ENCODE data around the gene B3GNT2.
"Not testable (repeated sequence)": the region's sequence is repeated elsewhere in the genome, so short reads cannot be mapped to it uniquely, and the experiment has no call there.

Gene B3GNT2

GRCh38 chr2:62186156-62186905 lies 9.6 kb upstream of the B3GNT2 start:
- no peak for DNase-seq

DNA sequence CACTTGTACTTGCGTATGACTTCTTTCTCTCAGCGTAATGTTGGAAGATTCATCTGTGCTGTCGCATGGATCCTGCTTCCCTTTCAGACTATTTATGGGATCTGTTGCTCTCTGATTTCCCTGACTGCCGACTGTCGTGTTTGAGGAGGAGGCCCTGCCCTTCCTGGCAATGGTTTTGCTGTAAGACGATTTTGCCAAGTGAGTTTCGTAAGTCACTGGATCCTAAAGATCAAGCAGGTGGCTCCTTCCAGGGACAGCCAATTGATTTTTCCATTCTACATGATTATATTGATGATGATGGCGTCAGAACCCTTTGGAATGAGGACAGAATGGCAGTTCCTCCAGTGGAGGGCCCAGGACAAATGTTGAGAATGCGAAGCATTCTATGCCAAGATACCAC lies 8.7 kb upstream of the B3GNT2 start:
- no peak for DNase-seq

- no peak for DNase-seq
These were observed 7.5 kb upstream of the B3GNT2 start for GRCh38 chr2:62188416-62188815.

DNA sequence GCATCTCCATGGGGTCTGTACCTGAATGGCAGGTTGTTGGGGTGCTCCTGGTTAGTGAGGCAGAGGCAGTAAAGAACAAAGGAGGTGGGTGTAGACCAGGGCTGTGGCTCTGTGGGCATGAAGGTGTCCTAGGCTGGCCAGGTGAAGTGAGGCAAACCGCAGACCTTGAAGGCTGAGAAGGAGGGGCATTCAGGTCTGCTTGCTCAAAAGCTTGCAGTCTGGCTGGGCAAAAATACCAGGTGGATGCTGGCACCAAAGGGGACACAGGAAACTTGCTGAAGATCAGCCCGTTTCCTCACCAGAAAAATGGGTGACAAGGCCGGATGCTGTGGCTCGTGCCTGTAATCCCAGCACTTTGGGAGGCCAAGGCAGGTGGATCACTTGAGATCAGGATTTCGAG lies 6.7 kb upstream of the B3GNT2 start:
- DNase-seq = no peak

GRCh38 chr2:62192811-62193210 lies 3.1 kb upstream of the B3GNT2 start:
- no peak for DNase-seq

DNA sequence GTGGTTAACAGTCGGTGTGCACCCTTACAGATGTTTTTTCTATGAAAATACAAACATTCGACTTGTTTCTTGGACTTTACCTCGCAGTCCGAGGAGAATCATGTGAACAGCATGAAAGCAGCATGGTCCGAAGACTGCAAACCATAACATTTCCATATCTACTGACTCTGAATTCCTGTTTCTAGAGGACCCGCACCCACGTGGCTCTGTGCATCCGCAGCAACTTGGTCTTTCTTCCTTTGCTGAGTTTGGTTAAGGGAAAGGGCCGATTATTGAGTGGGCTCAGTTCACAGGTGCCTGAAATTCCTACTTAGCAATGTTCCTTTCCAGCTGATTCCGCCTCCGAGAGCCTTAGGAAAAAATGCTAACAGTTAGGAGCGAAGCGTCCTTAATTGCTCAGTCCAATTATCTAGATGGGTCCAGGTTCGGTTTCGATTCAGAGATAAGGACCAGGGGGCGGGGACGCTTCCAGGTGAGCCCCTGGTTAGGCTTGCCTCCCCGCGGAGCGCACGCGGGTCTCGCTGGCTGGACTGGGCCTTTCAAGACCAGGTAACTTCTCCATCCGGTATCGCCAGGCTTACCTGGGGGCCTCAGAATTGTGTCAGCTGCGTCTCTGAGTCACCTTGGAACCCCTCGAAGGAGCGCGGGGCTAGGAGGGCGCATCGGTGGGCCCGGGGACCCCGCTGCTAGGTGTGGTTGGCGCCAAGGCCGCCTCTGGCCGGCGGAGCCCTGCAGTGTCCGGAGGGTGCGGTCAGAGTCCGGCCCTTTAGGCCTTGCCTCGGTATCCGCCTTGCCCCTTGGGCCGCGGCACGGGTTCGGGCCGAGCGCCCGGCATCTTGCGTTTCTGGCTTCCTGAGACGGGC lies 1.1 kb upstream of the B3GNT2 start:
- no peak for DNase-seq

DNA sequence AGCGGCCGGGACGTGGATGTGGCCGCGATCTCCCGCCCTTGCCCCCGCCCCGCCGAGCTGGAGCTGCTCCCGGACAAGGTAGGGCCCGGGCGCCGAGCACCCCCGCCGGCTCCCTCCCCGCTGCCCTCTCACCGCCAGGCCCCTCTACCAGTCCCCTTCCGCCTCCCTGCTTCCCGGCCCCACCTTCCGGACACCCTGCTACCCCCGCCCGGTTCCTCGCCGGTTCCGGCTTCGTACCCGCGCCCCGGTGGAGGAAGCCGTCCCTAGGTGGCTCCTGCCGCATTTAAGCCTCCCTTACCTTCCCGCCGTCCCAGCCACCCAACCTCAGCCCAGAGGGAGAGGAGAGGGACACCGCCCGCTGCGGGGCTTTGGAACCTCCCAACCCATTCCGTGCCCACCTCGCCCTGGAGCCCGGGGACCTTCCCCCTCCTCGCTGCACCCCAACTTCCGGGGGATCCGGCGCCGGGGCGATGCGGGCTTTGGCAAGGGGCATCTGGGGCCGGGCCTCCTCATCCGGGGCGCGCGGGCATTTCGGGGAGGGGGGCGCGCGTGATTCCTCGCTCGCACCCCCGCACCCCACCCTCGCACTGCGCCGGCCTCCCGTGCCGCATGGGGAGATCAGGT lies 475 bp downstream of the B3GNT2 start:
- DNase-seq = peak; percentile 32 to 65

GRCh38 chr2:62197011-62197924 lies 1.4 kb downstream of the B3GNT2 start:
- peak; percentile 44 to 67 for DNase-seq

DNA sequence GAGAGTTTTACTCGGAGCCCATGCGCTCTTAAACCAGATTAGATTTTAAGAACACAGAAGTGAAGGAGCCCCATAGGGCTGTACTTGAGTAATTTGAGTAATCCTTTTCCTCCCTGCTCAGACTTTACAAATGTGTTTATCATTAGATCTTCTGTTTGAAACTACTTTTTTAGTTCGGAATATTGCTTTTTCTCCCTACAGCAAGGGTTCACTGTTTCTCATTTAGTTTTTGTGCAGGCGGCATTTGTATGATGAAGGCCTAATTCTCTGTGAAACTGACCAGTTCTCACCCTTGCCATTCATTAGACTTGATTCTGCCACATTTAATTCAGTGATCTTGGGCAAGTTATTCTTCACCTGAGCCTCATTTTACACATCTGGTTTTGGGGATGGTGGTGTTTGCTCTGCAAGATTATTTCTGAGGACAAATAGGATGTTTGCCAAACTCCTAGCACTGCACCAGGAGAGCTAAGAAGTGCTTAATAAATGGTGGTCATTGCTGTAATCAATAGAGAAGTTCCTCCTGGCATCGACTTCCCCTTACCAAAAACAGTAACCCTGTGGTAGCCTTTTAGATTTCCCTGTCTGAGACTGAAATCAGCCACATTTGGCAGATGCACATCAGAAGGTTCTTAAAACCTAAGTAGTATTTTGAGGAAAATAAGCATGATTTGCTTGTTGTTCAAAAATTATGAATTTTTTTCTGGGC lies 2.2 kb downstream of the B3GNT2 start:
- no peak for DNase-seq

DNA sequence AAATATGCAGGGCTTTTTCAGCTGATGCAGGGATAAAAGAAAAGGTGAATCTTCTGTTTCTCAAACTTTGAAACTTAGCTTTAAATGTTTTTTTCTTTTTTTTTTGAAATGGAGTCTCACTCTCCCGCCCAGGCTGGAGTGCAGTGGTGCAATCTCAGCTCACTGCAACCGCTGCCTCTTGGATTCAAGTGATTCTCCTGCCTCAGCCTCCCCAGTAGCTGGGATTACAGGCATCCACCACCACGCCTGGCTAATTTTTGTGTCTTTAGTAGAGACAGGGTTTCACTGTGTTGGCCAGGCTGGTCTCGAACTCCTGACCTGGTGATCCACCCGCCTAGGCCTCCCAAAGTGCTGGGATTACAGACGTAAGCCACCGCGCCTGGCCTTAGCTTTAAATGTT lies 2.9 kb downstream of the B3GNT2 start:
- not testable (repeated sequence) for DNase-seq

DNA sequence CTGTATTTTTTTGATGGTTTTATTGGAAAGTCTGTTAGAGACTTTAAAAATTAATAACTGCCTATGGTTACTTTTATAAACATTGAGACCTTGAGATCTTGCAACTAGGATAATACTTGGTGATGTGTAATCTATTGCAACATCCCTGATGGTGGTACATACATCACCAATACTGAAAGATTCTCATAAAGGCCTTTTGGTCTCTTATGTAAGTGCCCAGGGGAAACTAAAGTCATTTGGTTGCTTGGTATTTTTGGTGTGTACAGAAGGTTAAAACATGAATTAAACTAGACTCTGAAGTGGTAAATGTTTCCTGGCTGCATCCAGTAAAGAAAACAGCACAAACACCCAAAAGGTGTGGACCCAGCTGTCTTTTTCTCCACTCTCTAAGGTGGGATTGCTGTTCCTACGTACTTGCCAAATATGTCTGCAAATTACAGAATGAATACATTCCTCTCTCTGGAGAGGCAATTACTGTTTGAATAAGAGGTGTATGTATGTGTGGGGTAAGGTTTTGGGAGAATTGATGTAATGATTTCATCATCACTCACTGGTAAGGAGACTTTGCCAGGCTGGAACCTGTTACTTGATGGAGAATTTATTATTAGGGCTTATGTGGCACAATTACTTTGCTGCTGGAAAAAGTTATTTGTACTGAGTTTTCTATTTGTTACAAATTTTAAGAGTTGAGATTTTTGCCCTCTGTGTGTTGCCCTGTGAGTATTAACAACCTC lies 3.6 kb downstream of the B3GNT2 start:
- DNase-seq = peak in 1 of 2 donors; percentile 43

DNA sequence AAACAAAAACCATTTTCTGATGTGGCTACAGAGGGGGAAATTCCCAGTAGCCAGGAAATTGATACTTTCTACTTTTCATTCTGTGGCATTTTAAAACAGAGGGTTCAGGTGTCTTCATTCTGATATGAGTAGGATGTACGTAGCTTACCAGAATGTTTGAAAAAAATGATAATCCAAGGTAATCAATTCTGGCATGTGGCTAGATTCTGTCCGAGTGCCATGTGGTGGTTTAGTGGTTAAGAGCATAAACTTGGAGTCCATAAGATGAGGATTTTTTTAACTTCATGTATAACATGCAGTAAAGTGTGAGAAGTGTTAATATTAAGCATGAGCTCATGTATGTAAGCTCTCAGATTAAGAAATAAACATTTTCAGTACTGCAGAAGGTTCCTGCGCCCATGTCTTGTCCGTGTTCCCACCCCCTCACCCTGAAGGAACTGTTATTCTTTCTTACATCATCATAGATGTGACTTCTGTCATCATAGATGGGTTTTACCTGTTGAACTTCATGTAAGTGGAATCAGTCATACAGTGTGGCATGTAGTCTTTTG lies 4.5 kb downstream of the B3GNT2 start:
- DNase-seq = peak in 1 of 2 donors; percentile 76

GRCh38 chr2:62200868-62201267 lies 5.0 kb downstream of the B3GNT2 start:
- DNase-seq = no peak

DNA sequence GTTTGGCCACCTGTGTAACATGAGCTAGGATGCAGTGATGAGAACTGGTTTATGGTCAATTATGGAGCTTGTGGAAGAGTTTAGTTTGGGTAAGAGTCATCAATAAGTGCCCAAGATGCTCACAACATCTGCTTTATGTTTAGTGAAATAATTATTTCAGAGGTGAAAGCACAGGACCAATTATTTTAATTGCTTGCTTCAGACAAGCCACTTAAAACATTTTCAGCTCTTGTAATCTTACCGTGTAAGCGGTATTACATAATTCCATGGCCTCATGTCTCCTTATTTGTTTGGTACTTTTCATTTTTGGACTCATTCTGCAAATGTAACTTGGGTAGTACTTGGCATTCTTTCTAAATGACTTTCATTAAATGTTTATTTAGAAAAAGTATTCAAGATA lies 5.4 kb downstream of the B3GNT2 start:
- DNase-seq = no peak

GRCh38 chr2:62202019-62202722 lies 6.3 kb downstream of the B3GNT2 start:
- no peak for DNase-seq

DNA sequence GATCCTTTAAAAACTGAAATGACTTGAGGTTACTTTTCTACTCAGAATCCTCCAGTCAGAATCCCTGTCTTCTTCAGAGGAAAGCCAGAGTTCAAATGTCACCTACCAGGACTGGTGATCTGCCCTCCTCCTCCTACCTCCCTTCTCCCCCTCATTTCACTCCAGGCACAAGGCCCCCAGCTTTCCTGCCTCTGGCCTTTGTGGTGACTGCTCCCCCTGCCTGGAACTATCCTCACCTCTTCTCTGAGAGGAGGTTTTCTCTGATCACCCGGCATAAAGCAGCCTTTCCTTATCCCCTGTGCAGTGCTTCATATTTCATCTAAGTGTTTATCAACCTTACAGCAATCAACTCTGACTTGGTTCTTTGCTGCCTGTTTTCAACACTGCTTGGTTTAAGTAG lies 6.8 kb downstream of the B3GNT2 start:
- no peak for DNase-seq

DNA sequence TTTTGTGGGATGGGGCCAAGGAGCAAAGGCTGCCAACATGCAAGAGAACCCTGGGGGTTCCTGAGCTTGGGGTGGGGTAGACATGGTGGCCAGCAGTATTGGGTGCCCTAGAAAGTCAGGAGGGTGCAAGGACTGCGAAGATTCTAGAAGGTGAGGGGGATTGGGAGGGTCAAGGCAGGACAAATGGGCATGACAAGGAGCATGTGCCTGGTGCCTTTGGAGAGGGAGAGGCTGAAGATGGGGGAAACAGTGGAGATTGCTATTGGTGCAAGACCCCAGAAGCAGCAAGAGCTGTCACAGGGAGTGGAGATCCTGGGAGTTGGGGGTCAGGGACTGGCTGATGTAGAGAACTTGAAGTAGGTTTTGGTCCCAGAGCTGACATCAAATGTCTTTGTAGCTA lies 7.5 kb downstream of the B3GNT2 start:
- no peak for DNase-seq

- DNase-seq = no peak
These were observed 9.1 kb downstream of the B3GNT2 start for GRCh38 chr2:62204998-62205496.

DNA sequence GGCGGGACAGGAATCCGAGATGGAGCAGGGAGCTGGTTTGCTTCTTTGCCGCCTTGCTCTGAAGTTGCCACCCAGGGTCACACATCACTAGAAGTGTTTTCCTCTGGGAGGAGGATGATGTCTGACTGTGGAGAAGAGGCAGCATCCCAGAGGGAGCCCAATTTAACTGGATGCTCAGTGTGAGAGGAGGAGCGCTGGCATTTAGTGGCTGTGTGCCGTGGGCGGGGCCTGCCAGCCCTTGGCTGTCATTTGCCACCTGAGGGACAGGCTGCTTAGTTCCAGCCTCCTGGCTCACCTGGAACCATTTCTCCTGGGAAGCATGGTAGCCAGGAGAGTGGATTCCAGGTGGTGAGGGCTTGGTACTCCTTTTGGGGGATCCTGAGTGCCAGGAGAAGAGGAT lies 9.6 kb downstream of the B3GNT2 start:
- DNase-seq = no peak

- no peak for DNase-seq
These were observed 10.1 kb downstream of the B3GNT2 start for GRCh38 chr2:62206024-62206423.

All from CD4-positive, alpha-beta T cell treated with Interferon alpha-2 for 1 hour (primary cell).